SU-DHL-6 (cell line): ENCODE results near the gene OR2T27.
A peak's percentile ranks its signal among the peaks of the same experiment; 100 is the strongest.

Experiments
- H2AFZ ChIP-seq: fragments of 200-600 bp; sonication (generic); 2 replicates; pipeline ENCODE4 v1.6.1; 2014; ENCODE audit warnings: low read depth, mild to moderate bottlenecking, moderate library complexity, mixed read lengths, antibody characterized with exemption, low read length; ENCODE audit not compliant: severe bottlenecking
- H3F3A ChIP-seq: fragments of 200-600 bp; shearing (Covaris generic); 2 replicates; pipeline ENCODE4 v1.6.0; 2016; ENCODE audit warnings: antibody characterized with exemption, mild to moderate bottlenecking; ENCODE audit not compliant: insufficient read depth
- H3K27ac ChIP-seq: fragments of 200-600 bp; sonication (generic); 2 replicates; pipeline ENCODE4 v1.5.1; 2016; ENCODE audit warnings: low read depth, mild to moderate bottlenecking, low read length, moderate library complexity, mixed read lengths
- H3K27me3 ChIP-seq: fragments of 200-600 bp; sonication (generic), shearing (Covaris generic); 2 replicates; pipeline ENCODE4 v1.6.0; 2014; ENCODE audit warnings: mild to moderate bottlenecking, low read length
- H3K36me3 ChIP-seq: fragments of 200-600 bp; sonication (generic); 2 replicates; pipeline ENCODE4 v1.6.1; 2014; ENCODE audit warnings: mild to moderate bottlenecking, low read length, mixed read lengths
- H3K4me2 ChIP-seq: fragments of 300-600, 200-600 bp; shearing (Covaris generic), sonication (generic); 2 replicates; pipeline ENCODE4 v1.6.0; 2014; ENCODE audit warnings: low read length, low read depth, mild to moderate bottlenecking; ENCODE audit not compliant: poor library complexity, severe bottlenecking
- H3K4me3 ChIP-seq: fragments of 200-600 bp; sonication (generic); 2 replicates; pipeline ENCODE4 v1.5.1; 2014; ENCODE audit warnings: antibody characterized with exemption, low read length, mild to moderate bottlenecking, mixed read lengths; ENCODE audit not compliant: insufficient read depth, poor library complexity, severe bottlenecking
- H3K79me2 ChIP-seq: fragments of 200-600 bp; sonication (generic); 2 replicates; pipeline ENCODE4 v1.6.1; 2014; ENCODE audit warnings: mild to moderate bottlenecking, low read length, moderate library complexity; ENCODE audit not compliant: insufficient read depth
- H3K9ac ChIP-seq: fragments of 200-600 bp; sonication (generic); 2 replicates; pipeline ENCODE4 v1.7.0; 2014; ENCODE audit warnings: mild to moderate bottlenecking, low read length
- H3K9me2 ChIP-seq: fragments of 200-600 bp; sonication (generic); replicated peaks from 2 replicates; pipeline ENCODE4 v1.6.1; 2014; ENCODE audit warnings: low read length; ENCODE audit not compliant: insufficient read depth
- H3K9me3 ChIP-seq: fragments of 200-600 bp; sonication (generic); 2 replicates; pipeline ENCODE4 v1.6.1; 2014; ENCODE audit warnings: low read length, mixed read lengths; ENCODE audit not compliant: insufficient read depth
- H4K20me1 ChIP-seq: fragments of 200-600 bp; sonication (generic); 2 replicates; pipeline ENCODE4 v1.6.1; 2014; ENCODE audit warnings: low read depth, mild to moderate bottlenecking, antibody characterized with exemption, low read length, moderate library complexity, mixed read lengths
- EZH2phosphoT487 ChIP-seq: fragments of 200-600 bp; sonication (generic), shearing (Covaris generic); conservative IDR thresholded peaks from 2 replicates; pipeline ENCODE4 v1.6.1; 2018; ENCODE audit warnings: mild to moderate bottlenecking, antibody characterized with exemption, low read length, moderate library complexity, mixed read lengths
- TF ChIP-seq, protein P1 (sequence below): fragments of 200-600 bp; sonication (generic); IDR thresholded peaks from one replicate; pipeline ENCODE4 v1.5.1; 2017; ENCODE audit warnings: antibody characterized with exemption, mild to moderate bottlenecking, low read length, moderate library complexity; ENCODE audit not compliant: insufficient read depth, poor library complexity, severe bottlenecking

Gene OR2T27

DNA sequence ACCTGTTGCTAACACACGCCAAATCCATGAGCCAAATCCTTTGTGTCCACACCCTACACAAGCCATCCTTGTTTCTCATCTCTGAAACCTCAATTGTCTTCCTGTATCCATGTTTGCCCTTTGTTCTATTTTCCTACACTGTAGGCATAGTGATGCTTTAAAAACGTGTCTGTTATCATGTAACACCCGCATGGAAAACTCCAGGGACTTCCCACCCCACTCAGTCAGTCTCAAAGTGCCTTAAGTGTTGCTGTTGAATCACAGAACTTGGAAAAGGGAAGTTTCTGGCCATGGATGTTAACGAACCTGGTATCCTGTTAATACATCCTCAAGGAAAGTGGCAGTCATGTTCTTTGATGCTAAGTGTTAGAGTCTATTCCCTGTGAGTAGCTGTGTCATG is 30.2 kb downstream of the OR2T27 start:
- no peak overlapping the region for H3K4me2 ChIP-seq
- no peaks in the 10 kb centered on the region for H3K27me3 ChIP-seq
- H3K9me3 ChIP-seq: no peaks in the 10 kb centered on the region
- H3K4me3 ChIP-seq: no peak overlapping the region
- H3F3A ChIP-seq: no peaks in the 10 kb centered on the region
- H3K27ac ChIP-seq: no peak overlapping the region
- H3K36me3 ChIP-seq: no peaks in the 10 kb centered on the region
- no peak overlapping the region for H2AFZ ChIP-seq
- TF ChIP-seq, protein P1, sequence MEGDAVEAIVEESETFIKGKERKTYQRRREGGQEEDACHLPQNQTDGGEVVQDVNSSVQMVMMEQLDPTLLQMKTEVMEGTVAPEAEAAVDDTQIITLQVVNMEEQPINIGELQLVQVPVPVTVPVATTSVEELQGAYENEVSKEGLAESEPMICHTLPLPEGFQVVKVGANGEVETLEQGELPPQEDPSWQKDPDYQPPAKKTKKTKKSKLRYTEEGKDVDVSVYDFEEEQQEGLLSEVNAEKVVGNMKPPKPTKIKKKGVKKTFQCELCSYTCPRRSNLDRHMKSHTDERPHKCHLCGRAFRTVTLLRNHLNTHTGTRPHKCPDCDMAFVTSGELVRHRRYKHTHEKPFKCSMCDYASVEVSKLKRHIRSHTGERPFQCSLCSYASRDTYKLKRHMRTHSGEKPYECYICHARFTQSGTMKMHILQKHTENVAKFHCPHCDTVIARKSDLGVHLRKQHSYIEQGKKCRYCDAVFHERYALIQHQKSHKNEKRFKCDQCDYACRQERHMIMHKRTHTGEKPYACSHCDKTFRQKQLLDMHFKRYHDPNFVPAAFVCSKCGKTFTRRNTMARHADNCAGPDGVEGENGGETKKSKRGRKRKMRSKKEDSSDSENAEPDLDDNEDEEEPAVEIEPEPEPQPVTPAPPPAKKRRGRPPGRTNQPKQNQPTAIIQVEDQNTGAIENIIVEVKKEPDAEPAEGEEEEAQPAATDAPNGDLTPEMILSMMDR: no peak
- no peak for TF ChIP-seq EZH2phosphoT487
- H3K79me2 ChIP-seq: no peaks in the 10 kb centered on the region
- no peaks in the 10 kb centered on the region for H3K9me2 ChIP-seq
- H4K20me1 ChIP-seq: no peaks in the 10 kb centered on the region
- H3K9ac ChIP-seq: no peak overlapping the region

DNA sequence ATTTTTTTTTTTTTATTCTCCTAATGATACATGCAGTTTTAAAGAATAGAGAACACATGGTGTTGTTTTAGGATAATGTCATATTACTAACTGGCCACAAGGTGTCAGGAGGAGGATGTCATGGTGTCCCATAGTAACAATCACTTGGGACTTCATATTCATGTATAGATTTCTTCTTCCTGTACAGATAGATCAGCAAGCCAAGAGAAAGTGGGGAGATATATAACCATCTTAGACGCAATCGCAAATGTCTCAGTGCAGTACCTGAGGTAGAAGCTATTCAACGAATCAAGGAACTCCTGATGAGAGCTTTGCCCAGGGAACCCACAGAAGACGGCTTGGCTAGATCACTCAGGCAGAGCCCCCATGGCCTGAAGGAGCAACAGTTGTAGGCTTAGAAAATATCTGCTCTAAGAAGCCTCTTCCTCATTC is 32.7 kb downstream of the OR2T27 start:
- no peaks in the 10 kb centered on the region for H4K20me1 ChIP-seq
- no peaks in the 10 kb centered on the region for H3K9me3 ChIP-seq
- TF ChIP-seq EZH2phosphoT487: no peak
- TF ChIP-seq, protein P1: peak; percentile 27
- no peaks in the 10 kb centered on the region for H3F3A ChIP-seq
- no peaks in the 10 kb centered on the region for H3K27me3 ChIP-seq
- H3K9ac ChIP-seq: no peak overlapping the region
- H3K4me3 ChIP-seq: no peak overlapping the region
- no peaks in the 10 kb centered on the region for H3K36me3 ChIP-seq
- no peaks in the 10 kb centered on the region for H3K79me2 ChIP-seq
- no peak overlapping the region for H2AFZ ChIP-seq
- H3K9me2 ChIP-seq: no peaks in the 10 kb centered on the region
- H3K4me2 ChIP-seq: no peak overlapping the region
- H3K27ac ChIP-seq: no peak overlapping the region

- H2AFZ ChIP-seq: no peak overlapping the region
- H4K20me1 ChIP-seq: no peaks in the 10 kb centered on the region
- no peaks in the 10 kb centered on the region for H3F3A ChIP-seq
- no peaks in the 10 kb centered on the region for H3K9me2 ChIP-seq
- no peak overlapping the region for H3K27ac ChIP-seq
- H3K9ac ChIP-seq: no peak overlapping the region
- no peak for TF ChIP-seq EZH2phosphoT487
- TF ChIP-seq, protein P1: no peak
- no peak overlapping the region for H3K4me3 ChIP-seq
- H3K79me2 ChIP-seq: no peaks in the 10 kb centered on the region
- no peaks in the 10 kb centered on the region for H3K36me3 ChIP-seq
- H3K9me3 ChIP-seq: no peaks in the 10 kb centered on the region
- H3K27me3 ChIP-seq: no peaks in the 10 kb centered on the region
- H3K4me2 ChIP-seq: no peak overlapping the region
Measured at GRCh38 chr1:248621770-248622169, 33.6 kb downstream of the OR2T27 start.
